Keratinocyte (primary cell): Measurements from ENCODE around the gene U2SURP. TPM values are rescaled to one million over a fixed set of nuclear protein-coding genes. Genes with fewer than 3 reads are reported as not detected.

ENCODE experiments used
- DNase-seq: peaks from one replicate; pipeline ENCODE4 v3.0.0-alpha.2; 2011; ENCODE audit warnings: low read depth, missing footprints, low spot score
- FAIRE-seq: peaks from 2 replicates; lab custom pipeline; 2011; peaks lifted over from hg19 to GRCh38; lab: Jason Lieb, UNC
- H2AFZ ChIP-seq: 2 replicates; pipeline ENCODE4 v1.6.0; 2012; ENCODE audit warnings: low read length, control low read depth, inconsistent platforms; ENCODE audit not compliant: control insufficient read depth
- H3K27ac ChIP-seq: 2 replicates; pipeline ENCODE4 v1.5.1; 2011; ENCODE audit warnings: low read length; ENCODE audit not compliant: control insufficient read depth, insufficient read depth
- H3K27me3 ChIP-seq: 3 replicates; pipeline ENCODE4 v1.6.0; 2011; ENCODE audit warnings: low read length; ENCODE audit not compliant: control insufficient read depth, insufficient read depth; ENCODE audit errors: extremely low read depth
- H3K36me3 ChIP-seq, 2 experiments: 2 replicates in 1 of 2; 3 replicates in 1 of 2; pipeline ENCODE4 v1.5.1; 2011; ENCODE audit warnings: low read length in 2 of 2, mild to moderate bottlenecking in 1 of 2; ENCODE audit not compliant: control insufficient read depth in 2 of 2, insufficient read depth in 2 of 2; ENCODE audit errors: extremely low read depth in 1 of 2
- H3K4me1 ChIP-seq: 3 replicates; pipeline ENCODE4 v1.5.1; 2011; ENCODE audit warnings: low read length; ENCODE audit not compliant: control insufficient read depth, insufficient read depth; ENCODE audit errors: extremely low read depth
- H3K4me2 ChIP-seq: 3 replicates; pipeline ENCODE4 v1.6.0; 2011; ENCODE audit warnings: low read depth, low read length; ENCODE audit not compliant: control insufficient read depth, insufficient read depth; ENCODE audit errors: extremely low read depth
- H3K4me3 ChIP-seq, 3 experiments: fragments of 200-600 bp in 1 of 3; sonication (generic) in 1 of 3; 2 replicates in 2 of 3; 3 replicates in 1 of 3; pipeline ENCODE4 v1.5.1; 2011 to 2016; ENCODE audit warnings: low read length in 3 of 3, mild to moderate bottlenecking in 3 of 3, control low read depth in 2 of 3, inconsistent platforms in 1 of 3, low read depth in 1 of 3, mixed read lengths in 1 of 3, mixed run types in 1 of 3, moderate library complexity in 1 of 3; ENCODE audit not compliant: control insufficient read depth in 2 of 3, insufficient read depth in 2 of 3; ENCODE audit errors: extremely low read depth in 1 of 3
- H3K79me2 ChIP-seq: 2 replicates; pipeline ENCODE4 v1.6.0; 2012; ENCODE audit warnings: low read length; ENCODE audit not compliant: control insufficient read depth, insufficient read depth
- H3K9ac ChIP-seq: 3 replicates; pipeline ENCODE4 v1.6.0; 2011; ENCODE audit warnings: low read length; ENCODE audit not compliant: control insufficient read depth, insufficient read depth; ENCODE audit errors: extremely low read depth
- H3K9me1 ChIP-seq: 3 replicates; pipeline ENCODE4 v1.6.0; 2011; ENCODE audit warnings: low read length; ENCODE audit not compliant: control insufficient read depth, insufficient read depth; ENCODE audit errors: extremely low read depth
- H3K9me3 ChIP-seq: 2 replicates; pipeline ENCODE4 v1.5.1; 2012; ENCODE audit warnings: low read depth, low read length; ENCODE audit not compliant: control insufficient read depth
- H4K20me1 ChIP-seq: 3 replicates; pipeline ENCODE4 v1.6.0; 2011; ENCODE audit warnings: low read length; ENCODE audit not compliant: control insufficient read depth, insufficient read depth; ENCODE audit errors: extremely low read depth
- CTCF ChIP-seq, 3 experiments: IDR thresholded peaks in 1 of 3; conservative IDR thresholded peaks in 1 of 3; optimal IDR thresholded peaks in 1 of 3; 2 replicates in 2 of 3; 3 replicates in 1 of 3; pipeline versions ENCODE3 to v1.5.1; 2011; ENCODE audit warnings: low read length in 3 of 3, mild to moderate bottlenecking in 3 of 3, moderate library complexity in 2 of 3, control low read depth in 1 of 3, inconsistent platforms in 1 of 3; ENCODE audit not compliant: insufficient read depth in 2 of 3; ENCODE audit errors: extremely low read depth in 1 of 3
- EZH2 ChIP-seq: IDR thresholded peaks from one replicate; pipeline ENCODE4 v1.6.1; 2012; ENCODE audit warnings: inconsistent platforms, mild to moderate bottlenecking, low read length, moderate library complexity
- dilution Hi-C: fragments of 300-500 bp; cut with MboI; formaldehyde crosslinking; loops from one replicate; pipeline ENCODE4 v1.7.0; 2020; ENCODE audit warnings: low sequenced_read_pairs; ENCODE audit not compliant: extremely low pct_ligation_motif_present
- polyA plus RNA-seq, 5 experiments: library from polyadenylated mRNA; depleted of rRNA in 3 of 5; stranded (reverse) in 3 of 5; stranded (forward) in 1 of 5; unstranded in 1 of 5; fragments of >200 nt; gene quantifications; 1 replicate in 1 of 5; 2 replicates in 3 of 5; 3 replicates in 1 of 5; pipeline versions ENCODE4 v1.2.1 to v1.2.3, GENCODE V29; 2011 to 2012; ENCODE audit warnings: missing spikeins in 2 of 5, low read depth in 1 of 5, low replicate concordance in 1 of 5

The U2SURP gene
- polyA plus RNA-seq, 1 donor (not counting 4 experiments of a cell fraction or from before 2014, with no cell fraction given): 75.9 TPM

GRCh38 chr3:143092191-143092590 is 90.8 kb downstream of the U2SURP start:
- Histone ChIP-seq H3K79me2 (no peaks in the 10 kb centered on the region), H3K27me3 (no peaks in the 10 kb centered on the region), H3K9me3 (no peaks in the 10 kb centered on the region), H4K20me1 (no peaks in the 10 kb centered on the region), H2AFZ (no peak overlapping the region), H3K9ac (no peak overlapping the region), H3K9me1 (no peaks in the 10 kb centered on the region), H3K4me1 (no peaks in the 10 kb centered on the region), H3K27ac (no peak overlapping the region), H3K4me3 (no peak overlapping the region), H3K36me3 (no peaks in the 10 kb centered on the region), H3K4me2 (no peak overlapping the region)
- dilution Hi-C loops: no loop called here
- TF ChIP-seq EZH2 (no peak), CTCF (optimal IDR thresholded peaks at IDR 0.05 in 1 of 3, IDR thresholded peaks at IDR 0.05 in 1 of 3, conservative IDR thresholded peaks at IDR 0.05 in 1 of 3; ENCODE audit: extremely low read depth in 1 of 3, insufficient read depth in 2 of 3, low read length in 3 of 3) (no peak)
- DNase-seq (no peak), FAIRE-seq (no peak)

GRCh38 chr3:143095813-143096212 is 94.4 kb downstream of the U2SURP start:
- Histone ChIP-seq H3K27ac (no peak overlapping the region), H3K4me3 (no peak overlapping the region), H3K9ac (no peak overlapping the region), H3K79me2 (no peaks in the 10 kb centered on the region), H4K20me1 (no peaks in the 10 kb centered on the region), H2AFZ (no peak overlapping the region), H3K27me3 (peaks cover 7% of the 10 kb centered on the region), H3K9me1 (no peaks in the 10 kb centered on the region), H3K4me1 (no peaks in the 10 kb centered on the region), H3K4me2 (no peak overlapping the region), H3K9me3 (no peaks in the 10 kb centered on the region), H3K36me3 (no peaks in the 10 kb centered on the region)
- TF ChIP-seq CTCF (optimal IDR thresholded peaks at IDR 0.05 in 1 of 3, IDR thresholded peaks at IDR 0.05 in 1 of 3, conservative IDR thresholded peaks at IDR 0.05 in 1 of 3; ENCODE audit: extremely low read depth in 1 of 3, insufficient read depth in 2 of 3, low read length in 3 of 3): no peak
- TF ChIP-seq EZH2: no peak
- no peak for FAIRE-seq
- dilution Hi-C loops: no loop called here
- DNase-seq: no peak
